Cardiac septum (tissue), 1 donor: ENCODE measurements around the gene PALS2. TPM values are rescaled to one million over a fixed set of nuclear protein-coding genes. Genes with fewer than 3 reads are reported as not detected.

Source experiments
- total RNA-seq: library from RNA; stranded (reverse); fragmentation: NEBNext Ultra II Directional; extraction: Animal tissue kit (Norgen Biotek cat#: 25700); gene quantifications from one replicate; pipeline ENCODE4 v1.2.1, GENCODE V29; 2021
- donor health status: DM: no; HTN: no; CAD: no.

Gene PALS2
- total RNA-seq, 1 donor from 2014 or later: 4.3 TPM

Other genes with a start within 250 kb of the PALS2 start
- gene GSDME, start 184.0 kb downstream of the PALS2 start, total RNA-seq: 7.5 TPM